Mesenchymal stem cell (in vitro differentiated cells and primary cell): ENCODE data around the gene NEXMIF. TPM values are rescaled to one million over a fixed set of nuclear protein-coding genes. Genes with fewer than 3 reads are reported as not detected.
"Not testable (repeated sequence)": the region's sequence is repeated elsewhere in the genome, so short reads cannot be mapped to it uniquely, and the experiment has no call there.

Experiments
- DNase-seq: peaks from one replicate; pipeline ENCODE4 v3.0.0-alpha.2; 2013
- H2AFZ ChIP-seq: one replicate; pipeline ENCODE4 v1.6.1; 2013; ENCODE audit warnings: low read depth, mild to moderate bottlenecking, control low read depth, inconsistent platforms, low read length, moderate library complexity
- H2AK5ac ChIP-seq: 2 replicates; pipeline ENCODE4 v1.6.1; 2013; ENCODE audit warnings: low read length, moderate library complexity, mild to moderate bottlenecking, inconsistent platforms; ENCODE audit not compliant: severe bottlenecking
- H2BK120ac ChIP-seq: one replicate; pipeline ENCODE4 v1.6.1; 2013; ENCODE audit warnings: low read depth, mild to moderate bottlenecking, inconsistent platforms, low read length, moderate library complexity
- H2BK12ac ChIP-seq, 2 experiments: one replicate each; pipeline ENCODE4 v1.6.1; 2013; ENCODE audit warnings: inconsistent platforms in 2 of 2, low read length in 2 of 2, mild to moderate bottlenecking in 2 of 2, moderate library complexity in 2 of 2, control low read depth in 1 of 2
- H2BK15ac ChIP-seq: one replicate; pipeline ENCODE4 v1.6.1; 2013; ENCODE audit warnings: mild to moderate bottlenecking, low read depth, inconsistent platforms; ENCODE audit not compliant: poor library complexity, severe bottlenecking
- H2BK5ac ChIP-seq: 2 replicates; pipeline ENCODE4 v1.6.1; 2013; ENCODE audit warnings: low read depth, mild to moderate bottlenecking, low read length, control low read depth, inconsistent platforms; ENCODE audit not compliant: poor library complexity, severe bottlenecking
- H3K14ac ChIP-seq, 2 experiments: one replicate each; pipeline ENCODE4 v1.6.1; 2013; ENCODE audit warnings: inconsistent platforms in 2 of 2, low read length in 2 of 2, control low read depth in 1 of 2, mild to moderate bottlenecking in 1 of 2, moderate library complexity in 1 of 2
- H3K18ac ChIP-seq, 2 experiments: one replicate each; pipeline ENCODE4 v1.6.1; 2013; ENCODE audit warnings: inconsistent platforms in 2 of 2, low read length in 2 of 2, control low read depth in 1 of 2, low read depth in 1 of 2, mild to moderate bottlenecking in 1 of 2
- H3K23ac ChIP-seq, 2 experiments: one replicate each; pipeline ENCODE4 v1.6.1; 2013; ENCODE audit warnings: inconsistent platforms in 2 of 2, low read length in 2 of 2, mild to moderate bottlenecking in 2 of 2, moderate library complexity in 2 of 2, control low read depth in 1 of 2
- H3K27ac ChIP-seq: 2 replicates; pipeline ENCODE4 v1.5.1; 2013; ENCODE audit warnings: mild to moderate bottlenecking, moderate library complexity, low read length, control low read depth, inconsistent platforms; ENCODE audit not compliant: poor library complexity, severe bottlenecking
- H3K27me3 ChIP-seq, 2 experiments: 2 replicates each; pipeline versions ENCODE4 v1.6.1 to v1.7.0; 2013; ENCODE audit warnings: low read length in 2 of 2, mild to moderate bottlenecking in 2 of 2, moderate library complexity in 2 of 2, control low read depth in 1 of 2, inconsistent platforms in 1 of 2; ENCODE audit not compliant: control insufficient read depth in 1 of 2, insufficient read depth in 1 of 2
- H3K36me3 ChIP-seq, 2 experiments: 2 replicates each; pipeline versions ENCODE4 v1.6.1 to v1.7.0; 2013; ENCODE audit warnings: low read length in 2 of 2, control low read depth in 1 of 2, inconsistent platforms in 1 of 2, low read depth in 1 of 2, mild to moderate bottlenecking in 1 of 2; ENCODE audit not compliant: insufficient read depth in 2 of 2, control insufficient read depth in 1 of 2
- H3K4ac ChIP-seq, 2 experiments: one replicate each; pipeline ENCODE4 v1.6.1; 2013; ENCODE audit warnings: inconsistent platforms in 2 of 2, low read length in 2 of 2, mild to moderate bottlenecking in 2 of 2, moderate library complexity in 2 of 2, control low read depth in 1 of 2, low read depth in 1 of 2
- H3K4me1 ChIP-seq: 2 replicates; pipeline ENCODE4 v1.6.1; 2013; ENCODE audit warnings: low read depth, low read length, control low read depth; ENCODE audit not compliant: control insufficient read depth, insufficient read depth
- H3K4me2 ChIP-seq: 2 replicates; pipeline ENCODE4 v1.6.1; 2013; ENCODE audit warnings: low read length, mild to moderate bottlenecking, inconsistent platforms; ENCODE audit not compliant: poor library complexity, severe bottlenecking
- H3K4me3 ChIP-seq, 2 experiments: 2 replicates each; pipeline versions ENCODE4 v1.5.1 to v1.7.0; 2013; ENCODE audit warnings: low read length in 2 of 2, mild to moderate bottlenecking in 2 of 2, control low read depth in 1 of 2, low read depth in 1 of 2; ENCODE audit not compliant: insufficient read depth in 1 of 2
- H3K79me1 ChIP-seq: replicated peaks from 2 replicates; pipeline ENCODE4 v1.6.1; 2013; ENCODE audit warnings: mild to moderate bottlenecking, control low read depth, low read length, inconsistent platforms; ENCODE audit not compliant: poor library complexity, severe bottlenecking
- H3K9ac ChIP-seq: 2 replicates; pipeline ENCODE4 v1.7.0; 2013; ENCODE audit warnings: mild to moderate bottlenecking, low read length, moderate library complexity
- H3K9me3 ChIP-seq: 2 replicates; pipeline ENCODE4 v1.7.0; 2013; ENCODE audit warnings: mild to moderate bottlenecking, low read length; ENCODE audit not compliant: control insufficient read depth
- H4K8ac ChIP-seq: one replicate; pipeline ENCODE4 v1.6.1; 2013; ENCODE audit warnings: inconsistent platforms, mild to moderate bottlenecking, low read length, moderate library complexity
- H4K91ac ChIP-seq: one replicate; pipeline ENCODE4 v1.6.1; 2013; ENCODE audit warnings: mild to moderate bottlenecking, low read length, inconsistent platforms
- WGBS: methylation state at CpG from one replicate; pipeline ENCODE4 v1.1.7; 2013; ENCODE audit warnings: mixed read lengths; 5-methylcytosine and 5-hydroxymethylcytosine counted together
- small RNA-seq: library from polyadenylated mRNA; stranded (forward); fragments of <200 nt; extraction: miRNeasy Mini kit (QIAGEN cat#:217004); gene quantifications from one replicate; pipeline ENCODE3, GENCODE V24; 2013; ENCODE audit warnings: low read depth

Gene NEXMIF

DNA sequence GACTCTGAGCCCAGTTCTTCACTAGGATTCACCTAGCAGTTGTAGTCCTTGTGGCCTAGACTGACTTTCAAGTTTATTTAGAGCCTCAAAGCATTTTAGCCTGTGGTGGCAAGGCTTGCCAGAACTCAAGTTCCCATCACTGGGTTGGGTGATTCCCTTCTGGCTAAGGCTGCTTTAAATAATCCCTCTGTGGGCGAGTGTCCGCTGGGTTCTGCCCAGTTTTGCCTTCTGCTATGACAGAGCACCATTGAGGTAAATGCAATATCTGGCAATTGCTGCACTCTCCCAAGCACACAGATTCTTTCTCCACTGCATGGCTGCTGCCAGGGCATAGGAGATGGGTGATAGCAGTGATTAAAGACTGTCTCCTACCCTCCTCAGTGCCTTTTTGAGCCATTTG lies 220.0 kb downstream of the NEXMIF start:
- Histone ChIP-seq H2BK5ac (no peak overlapping the region), H4K91ac (no peak overlapping the region), H2BK12ac (no peak overlapping the region), H3K27me3 (peaks cover 0 to 3% of the 10 kb centered on the region in 2 experiments), H3K4me2 (no peak overlapping the region), H3K14ac (no peak overlapping the region), H2BK15ac (no peak overlapping the region), H3K18ac (no peak overlapping the region), H3K4ac (no peak overlapping the region), H3K27ac (no peak overlapping the region), H3K9ac (no peak overlapping the region), H2AK5ac (no peak overlapping the region), H2AFZ (no peak overlapping the region), H3K9me3 (no peaks in the 10 kb centered on the region), H3K4me3 (no peak overlapping the region), H4K8ac (no peak overlapping the region), H3K36me3 (no peaks in the 10 kb centered on the region), H3K23ac (no peak overlapping the region), H3K79me1 (no peaks in the 10 kb centered on the region), H2BK120ac (no peak overlapping the region), H3K4me1 (no peaks in the 10 kb centered on the region)
- no peak for DNase-seq
- 83% methylated on average over 2 of the region's 2 CpGs for WGBS

DNA sequence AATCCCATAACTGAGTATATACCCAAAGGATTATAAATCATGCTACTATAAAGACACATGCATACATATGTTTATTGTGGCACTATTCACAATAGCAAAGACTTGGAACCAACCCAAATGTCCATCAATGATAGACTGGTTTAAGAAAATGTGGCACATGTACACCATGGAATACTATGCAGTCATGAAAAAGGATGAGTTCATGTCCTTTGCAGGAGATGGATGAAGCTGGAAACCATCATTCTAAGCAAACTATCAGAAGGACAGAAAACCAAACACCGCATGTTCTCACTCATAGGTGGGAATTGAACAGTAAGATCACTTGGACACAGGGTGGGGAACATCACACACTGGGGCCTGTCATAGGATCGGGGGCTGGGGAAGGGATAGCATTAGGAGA lies 223.9 kb downstream of the NEXMIF start:
- H3K4me3 ChIP-seq, DNase-seq, H3K14ac ChIP-seq, H2AK5ac ChIP-seq, H2AFZ ChIP-seq, H2BK5ac ChIP-seq, H3K9me3 ChIP-seq, H3K4me2 ChIP-seq, H3K23ac ChIP-seq, H3K79me1 ChIP-seq, H2BK120ac ChIP-seq, H2BK12ac ChIP-seq, H2BK15ac ChIP-seq, H3K27ac ChIP-seq, H3K9ac ChIP-seq, H4K91ac ChIP-seq, H3K18ac ChIP-seq, H4K8ac ChIP-seq, H3K36me3 ChIP-seq, H3K4ac ChIP-seq, H3K27me3 ChIP-seq, H3K4me1 ChIP-seq: not testable (repeated sequence)
- 74% methylated on average over 2 of the region's 2 CpGs for WGBS

DNA sequence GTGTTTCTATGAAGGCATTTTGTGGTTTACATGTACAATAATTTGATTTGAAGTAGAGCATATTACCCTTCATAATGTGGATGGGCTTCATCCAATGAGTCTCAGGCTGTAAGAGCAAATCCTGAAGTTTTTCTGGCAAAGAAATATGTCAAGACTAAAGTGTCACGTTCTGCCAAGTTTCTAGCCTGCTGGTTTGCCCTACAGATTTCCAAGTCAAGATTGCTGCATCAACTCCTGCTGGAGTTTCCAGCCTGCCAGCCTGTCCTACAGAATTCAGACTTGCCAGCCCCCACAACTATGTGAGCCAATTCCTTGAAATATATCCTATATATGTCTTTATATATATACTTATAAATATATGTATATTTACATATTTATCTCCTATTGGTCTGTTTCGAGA lies 240.8 kb downstream of the NEXMIF start:
- Histone ChIP-seq H3K18ac (no peak overlapping the region), H3K27me3 (no peaks in the 10 kb centered on the region), H4K91ac (no peak overlapping the region), H3K4me2 (no peak overlapping the region), H2BK15ac (no peak overlapping the region), H3K4me1 (no peaks in the 10 kb centered on the region), H3K9me3 (peaks cover 8% of the 10 kb centered on the region), H3K4me3 (no peak overlapping the region), H2BK5ac (no peak overlapping the region), H2BK120ac (no peak overlapping the region), H3K9ac (no peak overlapping the region), H2AFZ (no peak overlapping the region), H2AK5ac (no peak overlapping the region), H2BK12ac (no peak overlapping the region), H4K8ac (no peak overlapping the region), H3K23ac (no peak overlapping the region), H3K14ac (no peak overlapping the region), H3K4ac (no peak overlapping the region), H3K27ac (no peak overlapping the region), H3K36me3 (no peaks in the 10 kb centered on the region), H3K79me1 (no peaks in the 10 kb centered on the region)
- DNase-seq = no peak
- WGBS = 50% methylated on average over 1 of the region's 2 CpGs

Small RNAs within 50 kb of the gene (small RNA-seq; reads per million reads assigned to genes)
- gene AL139395.1 = not detected
